Endodermal cell (in vitro differentiated cells): ENCODE results near the gene OPCML. TPM values are rescaled to one million over a fixed set of nuclear protein-coding genes. Genes with fewer than 3 reads are reported as not detected.

Experiments
- DNase-seq: peaks from one replicate; pipeline ENCODE4 v3.0.0-alpha.2; 2017
- H3K27ac ChIP-seq: 2 replicates; pipeline ENCODE4 v1.5.1; 2013; ENCODE audit warnings: mild to moderate bottlenecking, low read depth, low read length, moderate library complexity
- H3K27me3 ChIP-seq: 2 replicates; pipeline ENCODE4 v1.6.1; 2013; ENCODE audit warnings: mild to moderate bottlenecking, low read length, moderate library complexity; ENCODE audit not compliant: insufficient read depth, control insufficient read depth, poor library complexity, severe bottlenecking
- H3K36me3 ChIP-seq: 2 replicates; pipeline ENCODE4 v1.7.0; 2013; ENCODE audit warnings: mild to moderate bottlenecking, low read length, moderate library complexity; ENCODE audit not compliant: control insufficient read depth, insufficient read depth
- H3K4me1 ChIP-seq: one replicate; pipeline ENCODE4 v1.7.0; 2013; ENCODE audit warnings: low read length; ENCODE audit not compliant: control insufficient read depth, insufficient read depth
- H3K4me3 ChIP-seq: 2 replicates; pipeline ENCODE4 v1.5.1; 2013; ENCODE audit warnings: mild to moderate bottlenecking, low read length, moderate library complexity
- H3K9ac ChIP-seq: 2 replicates; pipeline ENCODE4 v1.6.1; 2013; ENCODE audit warnings: mild to moderate bottlenecking, low read length, moderate library complexity; ENCODE audit not compliant: poor library complexity, severe bottlenecking; ENCODE audit errors: extremely low read depth
- H3K9me3 ChIP-seq: 2 replicates; pipeline ENCODE4 v1.6.1; 2013; ENCODE audit warnings: mild to moderate bottlenecking, low read length, moderate library complexity; ENCODE audit not compliant: control insufficient read depth
- H3K27ac Mint-ChIP-seq: 2 replicates; pipeline ENCODE4 v1.8.0; 2020; ENCODE audit warnings: mixed read lengths
- H3K27me3 Mint-ChIP-seq: 2 replicates; pipeline ENCODE4 v1.8.0; 2021; ENCODE audit warnings: mild to moderate bottlenecking, mixed read lengths; ENCODE audit not compliant: insufficient read depth
- H3K36me3 Mint-ChIP-seq: 2 replicates; pipeline ENCODE4 v1.8.0; 2020; ENCODE audit warnings: low read depth, mixed read lengths
- H3K4me1 Mint-ChIP-seq: 2 replicates; pipeline ENCODE4 v1.8.0; 2020; ENCODE audit warnings: mixed read lengths
- H3K4me3 Mint-ChIP-seq: 2 replicates; pipeline ENCODE4 v1.8.0; 2020; ENCODE audit warnings: mild to moderate bottlenecking, moderate library complexity, mixed read lengths
- H3K9me3 Mint-ChIP-seq: 2 replicates; pipeline ENCODE4 v1.8.0; 2020; ENCODE audit warnings: mild to moderate bottlenecking, mixed read lengths
- WGBS, 2 experiments: methylation state at CpG; one replicate each; pipeline versions ENCODE4 v1.1.5 to v1.1.7; 2013; ENCODE audit warnings: missing lambda C conversion rate in 2 of 2, mixed read lengths in 1 of 2; ENCODE audit not compliant: insufficient coverage in 1 of 2, insufficient read length in 1 of 2; 5-methylcytosine and 5-hydroxymethylcytosine counted together
- total RNA-seq, 2 donors: library from RNA; stranded (reverse); fragmentation: NEBNext Ultra II Directional in 1 of 2; extraction: Animal tissue kit (Norgen Biotek cat#: 25700) in 1 of 2; gene quantifications; 2 replicates in 1 of 2; 3 replicates in 1 of 2; pipeline ENCODE4 v1.2.1, GENCODE V29; 2021
- TF ChIP-seq, protein P1 (sequence below): fragments of 200-600 bp; sonication (generic); conservative IDR thresholded peaks from 2 replicates; pipeline ENCODE4 v1.5.0; 2021; ENCODE audit warnings: antibody characterized with exemption, mild to moderate bottlenecking

The OPCML gene
- total RNA-seq, 2 donors from 2014 or later, result 0.49 to 0.86 TPM

DNA sequence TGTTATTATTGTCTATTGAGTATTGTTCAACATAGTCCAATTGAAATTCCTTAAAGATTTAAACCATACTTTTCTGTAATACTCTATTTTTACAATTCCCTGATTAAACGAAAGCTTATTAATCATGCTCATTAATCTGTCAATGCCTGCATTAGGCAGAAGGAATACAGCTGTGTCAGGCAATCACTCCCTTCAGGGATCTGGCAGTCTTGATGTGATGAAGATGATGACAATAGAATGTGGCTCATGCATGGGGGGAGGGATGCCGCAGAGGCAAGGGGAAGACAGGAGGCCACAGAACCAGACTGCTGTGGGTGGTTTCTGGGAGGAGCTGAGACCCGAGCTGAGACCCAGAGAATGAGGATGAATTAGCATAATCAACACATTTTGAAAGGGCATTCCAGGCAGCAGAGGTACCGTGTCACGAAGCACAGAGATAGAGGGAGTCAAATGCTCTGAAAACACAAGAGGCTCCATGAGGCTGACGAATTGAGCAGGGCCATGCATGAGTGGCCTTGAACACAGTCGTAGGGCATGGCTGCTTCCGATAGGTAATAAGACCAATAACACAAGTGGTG, 1075.5 kb downstream of the OPCML start:
- no peak overlapping the region for H3K4me3 Mint-ChIP-seq
- no peaks in the 10 kb centered on the region for H3K27me3 Mint-ChIP-seq
- Histone ChIP-seq H3K27ac (no peak overlapping the region), H3K9ac (no peak overlapping the region), H3K4me1 (peaks cover 5% of the 10 kb centered on the region), H3K9me3 (no peaks in the 10 kb centered on the region), H3K4me3 (no peak overlapping the region), H3K27me3 (no peaks in the 10 kb centered on the region), H3K36me3 (no peaks in the 10 kb centered on the region)
- H3K36me3 Mint-ChIP-seq, result no peaks in the 10 kb centered on the region
- H3K27ac Mint-ChIP-seq, result no peak overlapping the region
- 46 to 64% methylated on average over 6 to 8 of the region's 8 CpGs for WGBS, 2 experiments
- peak; percentile 75 for DNase-seq
- TF ChIP-seq, protein P1, sequence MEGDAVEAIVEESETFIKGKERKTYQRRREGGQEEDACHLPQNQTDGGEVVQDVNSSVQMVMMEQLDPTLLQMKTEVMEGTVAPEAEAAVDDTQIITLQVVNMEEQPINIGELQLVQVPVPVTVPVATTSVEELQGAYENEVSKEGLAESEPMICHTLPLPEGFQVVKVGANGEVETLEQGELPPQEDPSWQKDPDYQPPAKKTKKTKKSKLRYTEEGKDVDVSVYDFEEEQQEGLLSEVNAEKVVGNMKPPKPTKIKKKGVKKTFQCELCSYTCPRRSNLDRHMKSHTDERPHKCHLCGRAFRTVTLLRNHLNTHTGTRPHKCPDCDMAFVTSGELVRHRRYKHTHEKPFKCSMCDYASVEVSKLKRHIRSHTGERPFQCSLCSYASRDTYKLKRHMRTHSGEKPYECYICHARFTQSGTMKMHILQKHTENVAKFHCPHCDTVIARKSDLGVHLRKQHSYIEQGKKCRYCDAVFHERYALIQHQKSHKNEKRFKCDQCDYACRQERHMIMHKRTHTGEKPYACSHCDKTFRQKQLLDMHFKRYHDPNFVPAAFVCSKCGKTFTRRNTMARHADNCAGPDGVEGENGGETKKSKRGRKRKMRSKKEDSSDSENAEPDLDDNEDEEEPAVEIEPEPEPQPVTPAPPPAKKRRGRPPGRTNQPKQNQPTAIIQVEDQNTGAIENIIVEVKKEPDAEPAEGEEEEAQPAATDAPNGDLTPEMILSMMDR, result no peak
- H3K4me1 Mint-ChIP-seq, result peaks cover 26% of the 10 kb centered on the region
- no peaks in the 10 kb centered on the region for H3K9me3 Mint-ChIP-seq

DNA sequence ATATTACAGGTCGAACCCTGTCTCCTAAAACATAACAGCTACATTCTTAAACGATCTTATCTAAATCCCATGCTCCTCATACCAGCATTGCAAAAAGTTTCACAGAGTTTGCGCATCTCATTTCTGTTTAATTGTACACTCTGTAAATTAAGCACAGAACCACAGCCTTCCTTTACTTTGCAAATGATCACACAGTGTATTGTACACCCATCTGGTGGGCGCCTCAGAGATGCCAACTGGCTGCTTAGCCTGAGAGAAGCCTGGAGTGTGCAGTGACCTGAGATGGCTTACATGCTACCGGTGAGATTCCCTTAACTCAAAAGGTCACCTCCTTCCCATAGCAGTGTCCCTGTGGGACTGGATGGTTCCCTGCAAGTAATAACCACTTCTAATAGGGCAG, 1077.3 kb downstream of the OPCML start:
- no peak overlapping the region for H3K27ac ChIP-seq
- DNase-seq, result peak; percentile 11
- peaks cover 11% of the 10 kb centered on the region for H3K4me1 ChIP-seq
- 94 to 97% methylated on average over 5 of the region's 5 CpGs for WGBS, 2 experiments
- H3K9me3 Mint-ChIP-seq, result no peaks in the 10 kb centered on the region
- H3K36me3 ChIP-seq, result no peaks in the 10 kb centered on the region
- H3K27me3 Mint-ChIP-seq, result no peaks in the 10 kb centered on the region
- no peaks in the 10 kb centered on the region for H3K27me3 ChIP-seq
- no peak overlapping the region for H3K4me3 Mint-ChIP-seq
- H3K27ac Mint-ChIP-seq, result no peak overlapping the region
- TF ChIP-seq, protein P1, result no peak
- H3K4me1 Mint-ChIP-seq, result peaks cover 28% of the 10 kb centered on the region
- no peak overlapping the region for H3K4me3 ChIP-seq
- no peaks in the 10 kb centered on the region for H3K9me3 ChIP-seq
- H3K36me3 Mint-ChIP-seq, result no peaks in the 10 kb centered on the region
- no peak overlapping the region for H3K9ac ChIP-seq

DNA sequence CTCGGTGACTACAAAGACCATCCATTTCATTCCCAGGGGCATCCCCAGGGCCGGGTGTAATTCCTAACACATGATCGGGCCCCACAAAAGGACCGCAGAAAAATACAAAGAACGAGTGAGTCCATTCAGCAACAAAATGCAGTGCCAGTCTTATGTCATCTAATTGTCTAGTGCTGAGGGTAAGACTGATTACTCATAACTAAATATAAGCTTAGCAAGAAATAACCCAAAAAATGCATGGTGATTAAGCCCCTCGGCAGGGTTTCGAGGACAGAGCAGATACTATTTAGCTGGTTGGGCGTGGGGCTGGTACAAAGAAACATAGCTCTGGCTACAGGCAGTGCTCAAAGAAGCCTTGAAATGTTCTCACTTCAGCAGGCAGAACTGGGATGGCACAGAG, 1078.9 kb downstream of the OPCML start:
- Histone ChIP-seq H3K9ac (no peak overlapping the region), H3K4me1 (peaks cover 11% of the 10 kb centered on the region), H3K36me3 (no peaks in the 10 kb centered on the region), H3K27me3 (no peaks in the 10 kb centered on the region), H3K4me3 (no peak overlapping the region), H3K27ac (no peak overlapping the region), H3K9me3 (no peaks in the 10 kb centered on the region)
- no peaks in the 10 kb centered on the region for H3K36me3 Mint-ChIP-seq
- peak; percentile 24 for DNase-seq
- 82 to 90% methylated on average over 4 to 8 of the region's 8 CpGs for WGBS, 2 experiments
- H3K27me3 Mint-ChIP-seq, result no peaks in the 10 kb centered on the region
- H3K27ac Mint-ChIP-seq, result no peak overlapping the region
- H3K4me3 Mint-ChIP-seq, result no peak overlapping the region
- H3K9me3 Mint-ChIP-seq, result no peaks in the 10 kb centered on the region
- TF ChIP-seq, protein P1, result no peak
- H3K4me1 Mint-ChIP-seq, result peaks cover 28% of the 10 kb centered on the region
